Lung (tissue), 12 donors: ENCODE data around the gene LTBP1. TPM values are rescaled to one million over a fixed set of nuclear protein-coding genes. Genes with fewer than 3 reads are reported as not detected.
A peak's percentile ranks its signal among the peaks of the same experiment; 100 is the strongest.
"Not testable (repeated sequence)": the region's sequence is repeated elsewhere in the genome, so short reads cannot be mapped to it uniquely, and the experiment has no call there.

ENCODE experiments used
- ATAC-seq: fragments of 200-7000 bp; cut with Tn5 transposase; one replicate; pipeline ENCODE4 v1.9.1; 2020; ENCODE audit warnings: moderate number of reproducible peaks; ENCODE audit not compliant: insufficient read depth, low FRiP score
- DNase-seq, 3 donors: peaks; one replicate each; pipeline ENCODE4 v3.0.0-alpha.2; 2013 to 2017
- H3K27ac ChIP-seq, 2 donors: one replicate each; pipeline ENCODE4 v1.5.1; 2013; ENCODE audit warnings: mild to moderate bottlenecking in 2 of 2, moderate library complexity in 2 of 2, control low read depth in 1 of 2, inconsistent platforms in 1 of 2, low read depth in 1 of 2, low read length in 1 of 2
- H3K27me3 ChIP-seq, 3 donors: one replicate each; pipeline ENCODE4 v1.5.1; 2013; ENCODE audit warnings: low read length in 2 of 3; ENCODE audit not compliant: control insufficient read depth in 3 of 3, insufficient read depth in 3 of 3
- H3K36me3 ChIP-seq, 4 donors: one replicate each; pipeline ENCODE4 v1.5.1; 2013; ENCODE audit warnings: low read length in 4 of 4, mild to moderate bottlenecking in 1 of 4, moderate library complexity in 1 of 4; ENCODE audit not compliant: control insufficient read depth in 4 of 4, insufficient read depth in 4 of 4
- H3K4me1 ChIP-seq, 5 donors: one replicate each; pipeline ENCODE4 v1.5.1; 2013; ENCODE audit warnings: low read length in 5 of 5, mild to moderate bottlenecking in 2 of 5, moderate library complexity in 1 of 5; ENCODE audit not compliant: control insufficient read depth in 5 of 5, insufficient read depth in 5 of 5
- H3K4me3 ChIP-seq: one replicate; pipeline ENCODE4 v1.5.1; 2013; ENCODE audit warnings: mild to moderate bottlenecking, control low read depth, moderate library complexity
- H3K9ac ChIP-seq, 2 donors: one replicate each; pipeline ENCODE4 v1.5.1; 2013; ENCODE audit warnings: low read length in 2 of 2, control low read depth in 1 of 2; ENCODE audit not compliant: insufficient read depth in 1 of 2
- H3K9me3 ChIP-seq, 4 donors: one replicate each; pipeline ENCODE4 v1.5.1; 2013; ENCODE audit warnings: low read length in 3 of 4, mild to moderate bottlenecking in 1 of 4, moderate library complexity in 1 of 4; ENCODE audit not compliant: control insufficient read depth in 4 of 4, insufficient read depth in 3 of 4
- WGBS, 2 donors: extraction: QIAGEN DNeasy Blood & Tissue Kit; methylation state at CpG; one replicate each; pipeline ENCODE4 v1.1.7; 2013; 5-methylcytosine and 5-hydroxymethylcytosine counted together
- polyA plus RNA-seq, 2 donors: library from polyadenylated mRNA; stranded (reverse); fragments of 200-250 nt; gene quantifications; one replicate each; pipeline ENCODE4 v1.2.1, GENCODE V29; 2013
- total RNA-seq, 2 donors: library from RNA; depleted of rRNA in 1 of 2; stranded (reverse); fragments of >200 nt in 1 of 2; gene quantifications; one replicate each; pipeline ENCODE4 v1.2.1, GENCODE V29; 2014 to 2021
- TF ChIP-seq, protein P1 (sequence below): IDR thresholded peaks from 2 replicates; pipeline ENCODE4 v1.5.1; 2012; ENCODE audit warnings: mild to moderate bottlenecking; ENCODE audit errors: control extremely low read depth, extremely low read depth
- donor health status: control.
- donor health status: control.
- donor health status: Bipolar disorder and iron deficiency.
- donor health status: healthy.
- donor health status: DM: yes; HTN: yes; CAD: no.

LTBP1 gene
- total and polyA plus RNA-seq, 4 donors, result 8.8 to 57.4 (median 28.6) TPM

- Histone ChIP-seq H3K9me3 (no peaks in the 10 kb centered on the region), H3K27ac (no peak overlapping the region), H3K4me1 (peaks cover 0 to 3% (median 0%) of the 10 kb centered on the region in 5 donors), H3K4me3 (no peak overlapping the region), H3K9ac (no peak overlapping the region), H3K36me3 (no peaks in the 10 kb centered on the region), H3K27me3 (no peaks in the 10 kb centered on the region)
- DNase-seq, result no peak
- no peak for ATAC-seq
- TF ChIP-seq, protein P1, sequence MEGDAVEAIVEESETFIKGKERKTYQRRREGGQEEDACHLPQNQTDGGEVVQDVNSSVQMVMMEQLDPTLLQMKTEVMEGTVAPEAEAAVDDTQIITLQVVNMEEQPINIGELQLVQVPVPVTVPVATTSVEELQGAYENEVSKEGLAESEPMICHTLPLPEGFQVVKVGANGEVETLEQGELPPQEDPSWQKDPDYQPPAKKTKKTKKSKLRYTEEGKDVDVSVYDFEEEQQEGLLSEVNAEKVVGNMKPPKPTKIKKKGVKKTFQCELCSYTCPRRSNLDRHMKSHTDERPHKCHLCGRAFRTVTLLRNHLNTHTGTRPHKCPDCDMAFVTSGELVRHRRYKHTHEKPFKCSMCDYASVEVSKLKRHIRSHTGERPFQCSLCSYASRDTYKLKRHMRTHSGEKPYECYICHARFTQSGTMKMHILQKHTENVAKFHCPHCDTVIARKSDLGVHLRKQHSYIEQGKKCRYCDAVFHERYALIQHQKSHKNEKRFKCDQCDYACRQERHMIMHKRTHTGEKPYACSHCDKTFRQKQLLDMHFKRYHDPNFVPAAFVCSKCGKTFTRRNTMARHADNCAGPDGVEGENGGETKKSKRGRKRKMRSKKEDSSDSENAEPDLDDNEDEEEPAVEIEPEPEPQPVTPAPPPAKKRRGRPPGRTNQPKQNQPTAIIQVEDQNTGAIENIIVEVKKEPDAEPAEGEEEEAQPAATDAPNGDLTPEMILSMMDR, result no peak
- 95 to 97% methylated on average over 12 of the region's 12 CpGs for WGBS, 2 donors
These were observed 109.4 kb downstream of the LTBP1 start for GRCh38 chr2:33056170-33056569.

GRCh38 chr2:33057307-33058028 is 110.7 kb downstream of the LTBP1 start:
- H3K27ac ChIP-seq, ATAC-seq, H3K4me3 ChIP-seq, DNase-seq, H3K36me3 ChIP-seq, H3K9ac ChIP-seq, H3K4me1 ChIP-seq, H3K9me3 ChIP-seq, H3K27me3 ChIP-seq: not testable (repeated sequence)
- 90 to 96% methylated on average over 37 to 39 of the region's 39 CpGs for WGBS, 2 donors

DNA sequence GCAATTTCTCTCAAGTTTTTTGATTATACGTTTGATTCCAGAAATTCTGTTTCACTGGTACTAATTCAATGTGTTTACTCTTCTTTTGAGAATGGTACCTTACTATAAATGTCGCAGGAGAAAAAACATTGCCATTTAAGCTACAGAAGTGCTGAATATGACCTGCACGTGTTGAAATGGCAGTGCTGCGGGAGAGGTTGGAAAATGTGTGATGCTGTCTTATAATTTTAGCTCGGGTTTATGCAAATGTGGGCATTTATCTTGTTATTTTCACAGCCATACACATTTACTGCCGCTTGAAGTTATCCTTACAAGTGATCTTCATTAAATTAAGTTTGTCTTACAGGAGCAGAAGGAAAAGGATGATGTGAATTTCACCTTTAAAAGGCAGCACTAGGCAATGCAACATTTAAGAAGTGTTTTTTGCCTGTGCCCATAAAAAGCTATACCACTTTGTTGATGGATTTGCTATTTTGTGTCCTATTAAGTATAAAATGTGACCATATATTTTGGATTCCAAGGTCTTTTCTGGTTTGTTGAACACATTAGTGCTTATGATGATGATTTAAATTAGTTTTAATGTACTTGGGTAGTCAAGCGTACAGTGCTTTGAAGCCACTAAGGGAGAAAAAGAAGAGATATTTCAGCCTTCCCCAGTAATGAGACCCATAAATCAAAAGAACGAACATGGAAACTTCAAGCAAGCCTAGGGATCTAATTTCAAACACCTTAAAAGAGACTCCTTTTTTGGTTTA is 112.1 kb downstream of the LTBP1 start:
- ATAC-seq (no peak), DNase-seq (no peak)
- WGBS, 2 donors, result 95% methylated on average over 8 of the region's 8 CpGs
- Histone ChIP-seq H3K4me1 (peaks cover 0 to 3% (median 0%) of the 10 kb centered on the region in 5 donors), H3K27ac (peak overlapping the region in 1 of 2 donors; percentile 68), H3K27me3 (no peaks in the 10 kb centered on the region), H3K9me3 (no peaks in the 10 kb centered on the region), H3K9ac (no peak overlapping the region), H3K36me3 (no peaks in the 10 kb centered on the region), H3K4me3 (no peak overlapping the region)
- TF ChIP-seq, protein P1, result no peak

GRCh38 chr2:33059471-33060156 is 112.9 kb downstream of the LTBP1 start:
- H3K4me3 ChIP-seq, result no peak overlapping the region
- TF ChIP-seq, protein P1, result no peak
- no peaks in the 10 kb centered on the region for H3K36me3 ChIP-seq
- ATAC-seq (no peak), DNase-seq (no peak)
- H3K4me1 ChIP-seq, result peaks cover 0 to 3% (median 0%) of the 10 kb centered on the region in 5 donors
- H3K9ac ChIP-seq, result no peak overlapping the region
- H3K9me3 ChIP-seq, result no peaks in the 10 kb centered on the region
- H3K27ac ChIP-seq, result peak overlapping the region in 1 of 2 donors; percentile 68
- no peaks in the 10 kb centered on the region for H3K27me3 ChIP-seq
- WGBS, 2 donors, result 82 to 87% methylated on average over 3 of the region's 3 CpGs
